GM19239 (cell line): Measurements from ENCODE around the gene RGS17.
"Not testable (repeated sequence)": the region's sequence is repeated elsewhere in the genome, so short reads cannot be mapped to it uniquely, and the experiment has no call there.

Source experiments
- DNase-seq: peaks from one replicate; pipeline ENCODE4 v3.0.0; 2011; ENCODE audit warnings: low spot score; ENCODE audit not compliant: insufficient read length
- FAIRE-seq: peaks from 2 replicates; lab custom pipeline; 2011; peaks lifted over from hg19 to GRCh38; lab: Jason Lieb, UNC

Gene RGS17

GRCh38 chr6:153001767-153002612, 129.1 kb downstream of the RGS17 start:
- FAIRE-seq (peak; percentile 64), DNase-seq (no peak)

- not testable (repeated sequence) for FAIRE-seq, DNase-seq
Observed at GRCh38 chr6:153000790-153001189, 130.3 kb downstream of the RGS17 start.

DNA sequence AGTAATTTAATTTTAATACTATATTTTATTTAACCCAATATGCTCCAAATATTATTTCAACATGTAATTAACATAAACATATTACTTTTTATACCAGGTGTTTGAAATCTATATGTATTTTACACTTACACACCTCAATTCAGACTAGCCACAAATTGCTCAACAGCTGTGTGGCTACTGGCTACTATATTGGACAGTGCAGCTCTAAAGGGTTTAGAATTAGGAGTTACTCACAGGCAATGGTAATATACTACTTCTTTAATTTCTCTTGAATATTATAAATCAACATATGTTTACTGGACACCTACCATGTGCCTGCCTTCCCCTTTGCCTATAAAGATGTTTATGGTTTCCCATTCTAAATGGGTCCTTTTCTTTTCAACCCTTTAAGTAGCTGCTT, 130.8 kb downstream of the RGS17 start:
- FAIRE-seq, result peak; percentile 4
- DNase-seq, result no peak

DNA sequence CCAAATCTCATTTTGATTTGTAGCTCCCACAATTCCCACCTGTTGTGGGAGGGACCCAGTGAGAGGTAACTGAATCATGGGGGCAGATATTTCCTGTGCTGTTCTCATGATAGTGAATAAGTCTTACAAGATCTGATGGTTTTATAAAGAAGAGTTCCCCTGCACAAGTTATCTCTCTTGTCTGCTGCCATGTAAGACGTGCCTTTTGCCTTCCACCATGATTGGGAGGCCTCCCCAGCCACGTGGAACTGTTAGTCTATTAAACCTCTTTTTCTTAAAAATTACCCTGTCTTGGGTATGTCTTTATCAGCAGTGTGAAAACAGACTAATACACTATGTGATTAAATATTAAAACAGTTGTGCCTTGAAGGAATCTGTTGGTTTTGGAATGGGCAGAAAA, 131.5 kb downstream of the RGS17 start:
- not testable (repeated sequence) for DNase-seq, FAIRE-seq

DNA sequence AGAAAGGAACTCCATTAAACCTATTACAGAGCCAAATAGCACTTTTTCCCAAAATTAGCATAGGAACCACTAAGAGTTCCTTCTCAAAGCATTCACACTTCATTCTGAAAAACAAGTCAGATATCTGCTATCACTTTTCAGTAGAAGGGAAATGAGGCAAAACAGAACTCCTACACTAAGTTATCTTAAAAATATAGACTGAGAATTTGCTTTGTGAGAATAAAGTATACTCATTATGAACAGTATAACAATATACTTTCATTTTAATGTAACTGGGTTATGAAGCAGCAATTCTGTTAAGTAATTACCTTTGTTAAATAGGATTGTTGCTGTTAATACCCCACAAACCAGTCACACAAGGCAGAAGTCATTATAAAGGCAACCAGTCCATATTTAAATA, 137.2 kb downstream of the RGS17 start:
- no peak for FAIRE-seq
- DNase-seq, result no peak

- FAIRE-seq, result peak; percentile 79
- no peak for DNase-seq
Observed at GRCh38 chr6:152993431-152993830, 137.7 kb downstream of the RGS17 start.

DNA sequence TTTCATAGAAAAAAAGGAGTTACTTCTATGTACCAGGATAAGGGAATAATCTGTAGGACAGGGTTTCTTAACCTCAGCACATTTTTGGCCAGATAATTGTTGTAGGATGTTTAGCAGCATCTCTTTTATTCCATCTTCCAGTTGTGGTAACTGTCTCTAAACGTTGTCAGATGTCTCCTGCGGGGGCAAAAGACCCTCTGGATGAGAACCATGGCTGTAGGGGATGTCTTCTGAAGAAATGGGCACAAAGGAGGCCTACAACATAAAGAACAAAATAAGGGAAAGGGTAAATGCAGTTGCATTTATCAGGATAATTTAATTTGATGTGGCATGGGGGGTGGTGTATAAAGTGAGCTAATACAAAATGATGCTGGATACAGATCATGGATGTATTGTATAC, 144.1 kb downstream of the RGS17 start:
- DNase-seq (no peak), FAIRE-seq (no peak)

- not testable (repeated sequence) for FAIRE-seq, DNase-seq
Observed at GRCh38 chr6:152985300-152985699, 145.8 kb downstream of the RGS17 start.

DNA sequence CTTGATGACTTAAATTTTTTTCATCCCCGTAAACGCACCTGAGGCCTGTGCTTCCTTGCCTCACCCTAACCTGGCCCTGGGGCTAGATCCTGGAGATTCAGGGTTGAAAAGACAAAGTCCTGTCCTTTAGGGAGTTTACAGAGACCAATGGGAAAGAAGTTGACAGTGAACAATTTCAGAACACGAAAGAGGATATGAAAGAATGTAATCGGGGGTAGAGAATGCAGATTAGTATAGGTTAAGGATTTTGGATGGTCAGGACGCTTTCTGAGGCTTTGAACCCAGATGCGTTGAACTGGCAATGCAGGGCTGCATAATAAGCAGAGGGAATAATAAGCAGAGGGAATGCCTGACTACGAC, 146.6 kb downstream of the RGS17 start:
- FAIRE-seq (no peak), DNase-seq (no peak)

- DNase-seq, result peak; percentile 52
- FAIRE-seq, result peak; percentile 97
Observed at GRCh38 chr6:152983637-152984512, 147.2 kb downstream of the RGS17 start.

DNA sequence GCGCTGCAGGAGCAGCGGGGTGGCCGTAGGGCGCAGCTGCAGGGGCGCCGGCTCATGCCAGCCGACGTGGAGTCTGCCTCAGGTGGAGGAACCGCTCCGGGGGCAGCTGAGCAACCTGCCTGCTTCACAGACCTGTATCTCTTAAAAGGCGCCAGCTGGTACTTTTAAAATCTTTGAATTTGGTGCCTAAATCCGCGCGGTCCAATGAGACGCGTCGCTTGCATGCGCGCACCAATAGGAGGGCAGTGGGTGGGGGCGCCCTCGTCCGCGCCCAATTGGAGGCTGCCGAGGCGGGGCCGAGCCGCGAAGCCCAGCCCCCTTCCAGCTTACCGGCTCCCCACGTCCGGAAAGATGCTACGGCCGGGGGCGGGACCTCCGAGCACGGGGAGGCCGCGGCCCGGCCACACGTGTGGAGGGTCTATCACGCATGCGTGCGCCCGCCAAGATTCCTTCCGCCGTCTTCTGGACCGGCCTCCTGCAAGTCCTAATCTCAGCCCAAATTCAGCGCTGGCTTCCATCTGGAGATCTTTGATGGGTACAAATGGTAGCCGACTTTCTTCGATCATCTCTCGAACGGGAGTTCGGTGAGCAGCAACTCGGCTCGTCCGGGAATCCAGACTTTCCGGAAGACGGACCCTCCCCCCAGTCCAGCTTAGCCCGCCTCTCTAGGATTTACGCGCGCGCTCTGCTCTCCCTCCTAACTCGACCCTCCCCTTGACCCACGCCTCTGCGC, 148.0 kb downstream of the RGS17 start, which contains the start of gene FBXO5:
TSS of gene FBXO5 (minus strand) at position 138 of the 733 bp plus-strand sequence. CDS start at position 56, 82 bp downstream.
- DNase-seq, result peak; percentile 67
- FAIRE-seq, result no peak

- FAIRE-seq (no peak), DNase-seq (no peak)
Observed at GRCh38 chr6:152981989-152982903, 148.8 kb downstream of the RGS17 start.

DNA sequence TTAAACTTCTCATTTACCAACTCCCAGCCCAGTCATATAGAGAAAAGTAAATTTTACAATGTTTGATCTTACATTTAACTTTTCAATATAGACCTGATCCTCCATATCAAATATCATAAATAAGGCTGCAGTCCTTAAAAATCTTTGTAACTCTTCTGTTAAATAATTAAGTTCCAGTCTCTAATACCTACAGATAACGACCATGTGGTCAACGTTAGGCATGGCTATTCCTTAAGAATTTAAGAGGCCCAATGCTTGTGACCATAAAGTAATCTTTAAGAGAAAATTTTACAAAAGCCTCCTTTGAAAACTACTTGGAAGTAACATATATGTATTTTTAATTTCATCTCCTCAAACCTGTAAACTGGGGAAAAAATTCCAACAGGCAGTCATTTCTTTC, 149.9 kb downstream of the RGS17 start:
- DNase-seq, result no peak
- FAIRE-seq, result peak; percentile 56

- FAIRE-seq (peak; percentile 60), DNase-seq (no peak)
Observed at GRCh38 chr6:152980656-152981055, 150.4 kb downstream of the RGS17 start.

DNA sequence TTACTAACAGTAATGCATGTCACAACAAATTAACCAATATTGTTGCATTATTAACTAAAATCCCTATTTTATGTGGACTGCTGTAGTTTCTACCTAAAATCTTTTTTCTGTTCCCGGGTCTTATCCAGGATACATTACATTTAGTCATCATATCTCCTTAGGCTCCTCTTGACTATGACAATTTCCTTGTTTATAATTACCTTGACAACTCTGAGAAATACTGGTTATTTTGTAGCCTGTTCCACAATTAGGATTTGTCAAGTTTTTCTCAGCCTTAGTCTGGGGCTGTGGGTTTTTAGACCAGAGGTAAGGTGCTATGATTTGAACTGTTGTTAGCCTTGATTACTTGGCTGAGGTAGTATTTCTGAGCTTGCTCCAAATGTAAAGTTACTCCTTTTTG, 152.0 kb downstream of the RGS17 start:
- FAIRE-seq (no peak), DNase-seq (no peak)

DNA sequence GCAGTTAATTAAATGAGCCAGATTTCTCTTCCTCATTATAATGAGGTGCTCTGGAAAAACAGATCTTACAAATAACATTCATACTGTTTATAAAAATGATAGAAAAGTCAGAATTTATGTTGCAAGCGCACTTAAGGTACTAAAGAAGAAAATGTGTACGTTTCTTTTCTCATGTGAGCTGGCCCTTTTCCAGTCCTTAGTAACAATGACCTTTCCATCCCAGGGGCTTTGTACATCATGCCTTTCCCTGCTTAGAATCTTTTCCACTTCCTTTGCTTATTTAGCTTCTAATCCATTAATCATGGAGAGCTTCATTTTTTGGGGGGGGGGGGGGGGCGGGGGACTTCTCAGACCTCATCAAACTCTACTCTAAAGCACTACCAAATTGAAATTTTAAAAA, 153.0 kb downstream of the RGS17 start:
- FAIRE-seq (no peak), DNase-seq (no peak)

DNA sequence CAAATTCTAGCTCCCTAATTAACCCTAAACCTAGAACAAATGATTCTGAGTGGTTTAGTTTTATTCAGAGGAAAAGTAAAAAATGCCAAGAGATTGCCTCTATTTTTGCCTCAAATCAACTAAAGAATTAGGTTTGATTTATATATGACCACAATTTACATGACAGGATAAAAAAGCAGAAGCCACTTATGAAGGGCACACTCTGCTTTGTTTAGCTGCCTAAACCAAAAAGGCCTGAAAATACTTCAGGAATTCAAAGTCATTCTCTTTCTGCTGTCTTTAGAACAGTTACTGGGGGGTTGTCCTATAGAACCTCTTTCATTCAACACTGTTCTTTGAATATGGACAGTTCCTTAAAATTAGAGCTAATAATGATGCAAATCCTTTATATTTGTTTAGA, 153.5 kb downstream of the RGS17 start:
- FAIRE-seq (no peak), DNase-seq (no peak)

- DNase-seq, result no peak
- no peak for FAIRE-seq
Observed at GRCh38 chr6:152976749-152977148, 154.3 kb downstream of the RGS17 start.

GRCh38 chr6:152975204-152975915, 155.7 kb downstream of the RGS17 start:
- peak; percentile 87 for FAIRE-seq
- DNase-seq, result no peak
